ENCODE results near the gene SOX4. TPM values are rescaled to one million over a fixed set of nuclear protein-coding genes. Genes with fewer than 3 reads are reported as not detected.

Gene SOX4
- total RNA-seq, 2 donors from 2014 or later = 95.9 to 96.7 TPM

- peaks cover 19% of the 10 kb centered on the region for H3K36me3 Mint-ChIP-seq (ENCODE audit: low read depth)
- H3K36me3 ChIP-seq (ENCODE audit: control insufficient read depth, insufficient read depth, low read length) = peaks cover 25% of the 10 kb centered on the region
- DNase-seq = peak; percentile 74
- H3K4me3 Mint-ChIP-seq = no peak overlapping the region
- H3K9me3 ChIP-seq (ENCODE audit: control insufficient read depth, low read length) = no peaks in the 10 kb centered on the region
- H3K4me3 ChIP-seq (ENCODE audit: low read length) = no peak overlapping the region
- H3K27ac ChIP-seq (ENCODE audit: low read depth, low read length) = no peak overlapping the region
- H3K27ac Mint-ChIP-seq = peak overlapping the region; percentile 41
- no peak for TF ChIP-seq CTCF (conservative IDR thresholded peaks at IDR 0.05)
- H3K27me3 Mint-ChIP-seq (ENCODE audit: insufficient read depth) = no peaks in the 10 kb centered on the region
- H3K9ac ChIP-seq (ENCODE audit: extremely low read depth, low read length, poor library complexity, severe bottlenecking) = no peak overlapping the region
- H3K4me1 Mint-ChIP-seq = peaks cover 24% of the 10 kb centered on the region
- H3K27me3 ChIP-seq (ENCODE audit: control insufficient read depth, insufficient read depth, low read length, poor library complexity, severe bottlenecking) = no peaks in the 10 kb centered on the region
- H3K4me1 ChIP-seq (ENCODE audit: control insufficient read depth, insufficient read depth, low read length) = peaks cover 9% of the 10 kb centered on the region
- H3K9me3 Mint-ChIP-seq = no peaks in the 10 kb centered on the region
- WGBS, 2 experiments (ENCODE audit: insufficient coverage in 1 of 2, insufficient read length in 1 of 2) = 95 to 96% methylated on average over 22 to 23 of the region's 23 CpGs
Observed at GRCh38 chr6:21601932-21602390, 8.4 kb downstream of the SOX4 start.

- H3K36me3 ChIP-seq (ENCODE audit: control insufficient read depth, insufficient read depth, low read length) = peaks cover 14% of the 10 kb centered on the region
- Mint-ChIP-seq H3K27me3 (ENCODE audit: insufficient read depth) (no peaks in the 10 kb centered on the region), H3K27ac (no peak overlapping the region), H3K4me1 (peaks cover 23% of the 10 kb centered on the region), H3K9me3 (no peaks in the 10 kb centered on the region), H3K4me3 (no peak overlapping the region), H3K36me3 (ENCODE audit: low read depth) (peaks cover 10% of the 10 kb centered on the region)
- no peak for TF ChIP-seq CTCF (conservative IDR thresholded peaks at IDR 0.05)
- no peaks in the 10 kb centered on the region for H3K9me3 ChIP-seq (ENCODE audit: control insufficient read depth, low read length)
- 88 to 100% methylated on average over 2 to 5 of the region's 5 CpGs for WGBS, 2 experiments (ENCODE audit: insufficient coverage in 1 of 2, insufficient read length in 1 of 2)
- H3K4me1 ChIP-seq (ENCODE audit: control insufficient read depth, insufficient read depth, low read length) = peaks cover 9% of the 10 kb centered on the region
- no peaks in the 10 kb centered on the region for H3K27me3 ChIP-seq (ENCODE audit: control insufficient read depth, insufficient read depth, low read length, poor library complexity, severe bottlenecking)
- no peak overlapping the region for H3K4me3 ChIP-seq (ENCODE audit: low read length)
- no peak overlapping the region for H3K27ac ChIP-seq (ENCODE audit: low read depth, low read length)
- no peak for DNase-seq
- no peak overlapping the region for H3K9ac ChIP-seq (ENCODE audit: extremely low read depth, low read length, poor library complexity, severe bottlenecking)
Observed at GRCh38 chr6:21603082-21603952, 9.8 kb downstream of the SOX4 start.

- Histone ChIP-seq H3K9ac (ENCODE audit: extremely low read depth, low read length, poor library complexity, severe bottlenecking) (no peak overlapping the region), H3K4me3 (ENCODE audit: low read length) (no peak overlapping the region), H3K4me1 (ENCODE audit: control insufficient read depth, insufficient read depth, low read length) (peaks cover 7% of the 10 kb centered on the region), H3K36me3 (ENCODE audit: control insufficient read depth, insufficient read depth, low read length) (peaks cover 6% of the 10 kb centered on the region), H3K27ac (ENCODE audit: low read depth, low read length) (no peak overlapping the region), H3K9me3 (ENCODE audit: control insufficient read depth, low read length) (no peaks in the 10 kb centered on the region), H3K27me3 (ENCODE audit: control insufficient read depth, insufficient read depth, low read length, poor library complexity, severe bottlenecking) (no peaks in the 10 kb centered on the region)
- no peak for TF ChIP-seq CTCF (conservative IDR thresholded peaks at IDR 0.05)
- no peaks in the 10 kb centered on the region for H3K27me3 Mint-ChIP-seq (ENCODE audit: insufficient read depth)
- 75 to 81% methylated on average over 2 to 3 of the region's 3 CpGs for WGBS, 2 experiments (ENCODE audit: insufficient coverage in 1 of 2, insufficient read length in 1 of 2)
- no peak overlapping the region for H3K4me3 Mint-ChIP-seq
- no peak for DNase-seq
- H3K9me3 Mint-ChIP-seq = no peaks in the 10 kb centered on the region
- peaks cover 15% of the 10 kb centered on the region for H3K4me1 Mint-ChIP-seq
- peaks cover 5% of the 10 kb centered on the region for H3K36me3 Mint-ChIP-seq (ENCODE audit: low read depth)
- H3K27ac Mint-ChIP-seq = peak overlapping the region; percentile 2
Observed at GRCh38 chr6:21604081-21604480, 10.5 kb downstream of the SOX4 start.
